H1 (cell line): Measurements from ENCODE around the gene C12orf76. TPM values are rescaled to one million over a fixed set of nuclear protein-coding genes. Genes with fewer than 3 reads are reported as not detected.

Experiments used
- ATF3 ChIP-seq: IDR thresholded peaks from 2 replicates; pipeline ENCODE4 v1.6.1; 2011; ENCODE audit warnings: low read depth, mild to moderate bottlenecking, low read length; ENCODE audit not compliant: insufficient read depth
- CHD7 ChIP-seq: fragments of 300-600 bp; sonication (generic); IDR thresholded peaks from 2 replicates; pipeline ENCODE4 v1.7.1; 2012; ENCODE audit warnings: low read length, moderate library complexity, mild to moderate bottlenecking, inconsistent platforms; ENCODE audit not compliant: insufficient replicate concordance
- CTBP2 ChIP-seq: IDR thresholded peaks from 2 replicates; pipeline ENCODE4 v1.7.0; 2011; ENCODE audit warnings: borderline replicate concordance, mild to moderate bottlenecking, moderate library complexity, mixed read lengths, low read length; ENCODE audit not compliant: insufficient read depth, insufficient read length
- KDM4A ChIP-seq: IDR thresholded peaks from one replicate; pipeline ENCODE4 v1.7.1; 2012; ENCODE audit warnings: low read depth, mild to moderate bottlenecking, moderate library complexity, low read length, inconsistent platforms; ENCODE audit not compliant: severe bottlenecking
- POU5F1 ChIP-seq: IDR thresholded peaks from 2 replicates; pipeline ENCODE4 v1.6.1; 2011; ENCODE audit warnings: low read depth, mild to moderate bottlenecking, low read length, moderate library complexity
- RBBP5 ChIP-seq: IDR thresholded peaks from 2 replicates; pipeline ENCODE4 v1.7.1; 2012; ENCODE audit warnings: low read depth, mild to moderate bottlenecking, inconsistent platforms, low read length, moderate library complexity, borderline replicate concordance
- SRF ChIP-seq: IDR thresholded peaks from 2 replicates; pipeline ENCODE4 v1.6.1; 2011; ENCODE audit warnings: mild to moderate bottlenecking, low read depth, low read length, moderate library complexity
- YY1 ChIP-seq: IDR thresholded peaks from 2 replicates; pipeline ENCODE4 v1.6.1; 2011; ENCODE audit warnings: low read depth, mild to moderate bottlenecking, low read length
- polyA plus RNA-seq, 7 experiments: library from polyadenylated mRNA; depleted of rRNA in 3 of 7; stranded (reverse) in 5 of 7; unstranded in 2 of 7; fragments of >200 nt in 5 of 7; fragments of 200-250 nt in 2 of 7; gene quantifications; 1 replicate in 5 of 7; 2 replicates in 1 of 7; 4 replicates in 1 of 7; pipeline versions ENCODE4 v1.2.1 to v1.2.3, GENCODE V29; 2011 to 2013; ENCODE audit warnings: missing spikeins in 2 of 7, mixed read lengths in 2 of 7
- total RNA-seq: library from RNA; stranded (reverse); fragmentation: NEBNext Ultra II Directional; extraction: Animal tissue kit (Norgen Biotek cat#: 25700); gene quantifications from 2 replicates; pipeline ENCODE4 v1.2.1, GENCODE V29; 2021
- TF ChIP-seq, protein P1 (sequence below): IDR thresholded peaks from 2 replicates; pipeline ENCODE4 v1.6.1; 2012; ENCODE audit warnings: inconsistent platforms

C12orf76 gene
- total and polyA plus RNA-seq, 2 of the 8 experiments (the other 6 are each of a cell fraction or from before 2014, with no cell fraction given) = 14.4 to 18.6 TPM

DNA sequence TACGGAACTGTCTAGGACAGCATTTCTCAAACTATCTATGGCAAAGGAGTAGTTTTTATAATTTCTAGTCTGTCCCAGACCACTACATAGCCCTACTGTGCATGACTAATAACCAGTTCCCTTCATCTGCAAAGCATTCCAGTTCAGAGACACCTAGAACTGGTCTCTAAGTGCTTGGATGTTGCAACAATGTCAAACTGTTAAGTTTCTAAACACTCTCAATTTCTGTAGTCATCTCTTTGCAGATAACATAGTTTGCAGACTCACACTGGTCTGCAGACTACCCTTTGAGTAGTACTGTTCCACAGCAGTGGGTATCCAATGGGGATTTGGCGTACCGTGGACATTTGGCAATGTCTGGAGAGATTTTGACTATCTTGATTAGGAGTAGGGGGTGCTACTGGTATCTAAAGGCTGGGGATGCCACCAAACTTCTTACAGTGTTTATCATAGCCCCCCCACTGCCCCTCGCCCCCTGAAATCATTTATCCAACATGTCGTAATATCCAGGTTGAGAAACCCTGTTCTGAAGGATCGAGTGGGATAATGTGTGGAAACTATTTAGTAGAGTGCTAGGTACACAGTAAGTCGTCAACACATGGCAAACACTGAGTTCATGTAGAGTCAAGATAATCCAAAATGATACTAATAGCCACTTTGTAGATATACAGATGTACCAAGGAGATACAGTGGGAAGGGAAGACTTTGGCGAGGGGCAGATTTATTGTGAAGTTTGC is 1.7 kb downstream of the C12orf76 start (continued):
- TF ChIP-seq SRF (no peak), ATF3 (no peak), RBBP5 (no peak), YY1 (no peak), KDM4A (no peak), CTBP2 (no peak), POU5F1 (no peak), CHD7 (no peak)
- TF ChIP-seq, protein P1, sequence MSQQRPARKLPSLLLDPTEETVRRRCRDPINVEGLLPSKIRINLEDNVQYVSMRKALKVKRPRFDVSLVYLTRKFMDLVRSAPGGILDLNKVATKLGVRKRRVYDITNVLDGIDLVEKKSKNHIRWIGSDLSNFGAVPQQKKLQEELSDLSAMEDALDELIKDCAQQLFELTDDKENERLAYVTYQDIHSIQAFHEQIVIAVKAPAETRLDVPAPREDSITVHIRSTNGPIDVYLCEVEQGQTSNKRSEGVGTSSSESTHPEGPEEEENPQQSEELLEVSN = no peak
